ENCODE data around the gene CST9.
"Not testable (repeated sequence)": the region's sequence is repeated elsewhere in the genome, so short reads cannot be mapped to it uniquely, and the experiment has no call there.

Gene CST9

GRCh38 chr20:23637282-23638221 lies 31.8 kb upstream of the CST9 start, which contains the start of gene CST3:
Gene CST3 (minus strand): TSS chr20:23637955. CDS start chr20:23637862, 93 bp downstream.
- DNase-seq (ENCODE audit: low read depth in 1 of 2, low spot score in 1 of 2): no peak

DNA sequence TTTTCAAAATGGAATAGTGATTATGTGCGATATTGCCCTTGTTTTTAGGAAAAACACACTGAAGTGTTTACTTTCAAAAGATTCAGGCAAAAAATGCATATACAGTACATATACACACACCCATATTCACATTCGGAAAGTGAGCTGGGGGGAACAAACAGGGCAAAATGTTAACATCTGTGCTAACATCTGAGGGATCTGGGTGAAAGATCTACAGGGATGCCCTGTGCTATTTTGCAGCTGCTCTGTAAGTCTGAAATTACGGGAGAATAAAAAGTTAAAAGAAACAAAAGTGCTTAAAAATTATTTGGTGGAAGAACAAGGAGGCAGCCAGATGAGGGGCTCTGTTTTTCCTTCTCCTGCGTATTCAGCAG lies 31.2 kb upstream of the CST9 start:
- DNase-seq (ENCODE audit: low read depth in 1 of 2, low spot score in 1 of 2): no peak

GRCh38 chr20:23636182-23636907 lies 30.6 kb upstream of the CST9 start:
- DNase-seq (ENCODE audit: low read depth in 1 of 2, low spot score in 1 of 2): no peak

DNA sequence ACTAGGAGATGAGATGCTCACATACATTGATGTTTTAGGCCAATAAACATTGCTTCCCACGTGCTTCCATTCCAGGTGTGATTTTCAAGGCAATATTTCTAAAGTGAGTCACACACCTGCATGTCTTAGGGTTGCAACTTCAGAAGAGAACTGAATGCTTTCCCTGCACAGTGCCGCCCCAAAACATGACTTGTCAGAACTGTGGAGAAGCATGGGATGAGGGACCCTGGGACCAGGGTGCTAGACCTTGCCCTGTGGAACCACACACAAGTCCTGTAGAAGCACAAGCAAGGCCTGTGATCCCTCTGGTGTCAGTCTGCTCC lies 30.0 kb upstream of the CST9 start:
- DNase-seq (ENCODE audit: low read depth in 1 of 2, low spot score in 1 of 2): not testable (repeated sequence)

DNA sequence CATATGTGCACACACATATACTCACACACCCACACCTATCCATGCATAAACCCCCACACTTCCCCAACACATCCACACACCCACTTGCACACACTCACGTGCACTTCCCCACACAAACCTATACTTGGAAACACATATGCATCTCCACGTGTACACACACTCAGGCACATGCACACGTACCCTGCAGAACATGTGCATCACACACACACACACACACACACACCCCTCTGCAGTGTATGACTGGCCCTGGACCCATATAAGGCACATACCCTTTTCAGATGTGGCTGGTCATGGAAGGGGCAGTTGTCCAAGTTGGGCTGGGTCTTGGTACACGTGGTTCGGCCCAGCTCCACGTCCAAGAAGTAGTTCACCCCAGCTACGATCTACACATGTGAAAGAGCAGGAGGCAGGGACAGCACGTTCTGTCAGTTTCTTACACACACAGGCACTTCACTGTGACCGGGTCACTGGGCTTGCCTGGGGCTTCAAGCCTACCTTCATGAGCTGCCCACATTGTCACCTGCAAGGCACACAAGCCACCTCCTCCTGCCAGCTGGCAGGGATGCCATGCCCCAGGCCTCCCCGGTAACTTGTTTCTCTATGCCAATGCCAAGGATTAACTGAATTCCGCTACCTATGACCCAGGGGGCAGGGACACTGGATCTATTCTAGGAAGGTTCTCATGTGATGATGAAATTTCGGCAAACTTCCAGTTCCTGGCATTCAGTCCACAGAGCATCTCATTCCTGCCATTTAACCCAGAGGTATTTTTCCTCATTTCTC lies 29.5 kb upstream of the CST9 start:
- no peak for DNase-seq (ENCODE audit: low read depth in 1 of 2, low spot score in 1 of 2)

DNA sequence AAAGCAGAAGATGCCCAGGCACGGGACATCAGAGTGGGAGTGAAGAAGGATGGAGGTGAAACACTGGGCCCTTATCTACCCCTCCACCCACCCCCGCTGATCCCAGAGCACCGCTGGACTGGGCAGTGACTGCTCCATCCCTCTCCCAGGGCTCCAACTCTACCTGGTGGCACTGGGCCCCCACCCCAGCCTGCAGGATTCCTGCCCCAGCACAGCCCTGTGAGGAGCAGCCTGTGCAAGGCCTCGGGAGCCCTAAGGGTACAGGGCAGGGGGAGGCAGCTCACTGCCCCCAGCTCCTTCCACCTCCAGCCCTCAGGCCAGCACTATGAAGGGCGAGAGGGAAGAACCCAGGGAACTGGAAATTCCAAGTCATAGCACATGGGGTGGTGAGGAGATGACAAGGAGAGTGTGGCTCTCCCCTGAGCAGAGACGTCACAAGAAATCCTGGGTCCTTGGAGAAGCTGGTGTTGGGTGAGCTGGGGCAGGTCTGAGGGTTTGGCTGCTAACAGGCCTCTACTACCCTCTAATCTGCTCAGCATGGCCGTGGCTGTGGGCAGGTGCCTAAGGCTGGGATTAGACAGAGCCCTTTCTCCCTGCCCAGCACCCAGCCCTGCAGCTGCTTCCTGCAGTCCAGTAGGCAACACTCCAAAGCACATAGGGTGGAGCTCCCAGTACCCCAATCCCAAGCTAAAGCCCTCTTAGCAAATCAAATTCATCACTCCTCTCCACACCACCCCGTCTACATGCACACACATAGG lies 28.5 kb upstream of the CST9 start:
- DNase-seq (ENCODE audit: low read depth in 1 of 2, low spot score in 1 of 2): no peak

GRCh38 chr20:23632711-23633573 lies 27.2 kb upstream of the CST9 start:
- DNase-seq (ENCODE audit: low read depth in 1 of 2, low spot score in 1 of 2): no peak

DNA sequence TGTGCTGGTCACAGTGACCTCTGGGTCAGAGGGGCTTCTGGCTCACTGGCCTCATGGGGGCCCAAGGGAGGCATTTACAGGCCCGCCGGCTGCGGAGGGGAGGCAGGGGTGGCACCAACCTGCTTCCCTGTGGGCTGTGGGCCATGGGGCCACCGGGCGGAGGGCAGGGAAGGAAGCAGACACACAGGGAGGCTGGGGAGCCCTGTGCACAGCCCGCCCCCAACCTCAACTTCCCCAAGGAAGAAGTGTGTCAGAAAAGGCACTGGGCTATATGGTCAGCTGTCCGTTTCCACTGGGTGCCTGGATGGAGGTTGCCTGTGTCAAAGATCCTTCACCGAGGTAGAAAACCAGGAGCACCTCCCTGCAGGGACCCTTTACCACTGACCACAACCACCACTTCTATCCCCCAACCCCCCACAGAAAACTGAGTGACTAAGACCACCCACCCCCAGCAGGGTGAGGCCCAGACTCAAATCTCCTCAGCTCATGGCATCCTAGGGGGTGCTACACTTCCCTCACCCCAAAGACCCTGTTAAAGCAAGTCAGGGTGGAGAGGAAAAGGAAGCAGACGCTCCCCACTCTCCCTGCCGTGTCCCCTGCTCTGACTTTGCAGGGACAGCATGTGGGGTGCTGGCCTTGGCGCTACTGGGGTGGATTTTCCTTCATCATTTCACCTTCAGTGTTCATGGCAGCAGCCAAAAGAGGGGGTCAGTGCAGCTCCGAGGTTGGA lies 26.4 kb upstream of the CST9 start:
- no peak for DNase-seq (ENCODE audit: low read depth in 1 of 2, low spot score in 1 of 2)

GRCh38 chr20:23631226-23631822 lies 25.6 kb upstream of the CST9 start:
- no peak for DNase-seq (ENCODE audit: low read depth in 1 of 2, low spot score in 1 of 2)

- no peak for DNase-seq (ENCODE audit: low read depth in 1 of 2, low spot score in 1 of 2)
These were observed 24.7 kb upstream of the CST9 start for GRCh38 chr20:23630392-23630849.

DNA sequence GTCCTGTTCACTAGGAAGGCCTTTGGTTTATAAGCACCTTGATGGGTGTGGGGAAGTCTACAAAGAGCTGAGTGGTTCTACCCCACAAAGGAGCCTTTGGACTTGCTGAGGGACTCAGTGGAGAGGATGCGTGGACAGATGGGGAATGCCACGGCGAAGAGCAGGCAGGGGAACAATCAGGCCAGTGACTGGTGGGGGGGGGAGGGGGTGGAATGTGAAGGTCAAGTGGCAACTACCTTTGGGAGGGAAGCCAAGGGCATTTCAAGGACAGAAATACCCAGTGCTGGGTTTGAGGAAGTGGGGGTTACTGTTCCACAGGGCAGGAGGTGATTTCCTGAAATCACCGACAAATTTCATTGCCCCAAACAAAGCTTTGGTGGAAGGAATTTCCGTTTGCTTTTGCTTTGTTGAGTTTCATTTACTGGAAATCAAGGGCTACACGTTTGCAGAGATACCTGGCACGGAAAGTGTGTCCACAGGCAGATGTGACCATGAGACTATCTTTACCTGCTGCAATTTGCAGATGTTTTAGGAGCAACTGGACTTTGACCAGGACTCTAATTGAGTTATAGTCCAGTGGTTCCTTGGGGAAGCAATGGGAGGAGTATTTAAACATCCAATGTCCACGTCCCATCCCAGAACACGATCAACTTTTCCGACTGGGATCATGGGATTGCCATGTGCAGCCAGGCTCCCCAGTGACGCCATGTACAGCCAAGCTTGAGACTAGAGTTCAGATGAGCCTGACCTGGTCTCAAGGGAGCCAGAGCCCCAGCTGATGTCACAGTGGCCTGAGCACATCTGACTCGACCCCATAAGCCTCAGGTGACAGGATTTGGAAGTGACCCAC lies 24.1 kb upstream of the CST9 start:
- no peak for DNase-seq (ENCODE audit: low read depth in 1 of 2, low spot score in 1 of 2)

GRCh38 chr20:23629017-23629541 lies 23.4 kb upstream of the CST9 start:
- DNase-seq (ENCODE audit: low read depth in 1 of 2, low spot score in 1 of 2): no peak

GRCh38 chr20:23628402-23629016 lies 22.8 kb upstream of the CST9 start:
- DNase-seq (ENCODE audit: low read depth in 1 of 2, low spot score in 1 of 2): no peak

DNA sequence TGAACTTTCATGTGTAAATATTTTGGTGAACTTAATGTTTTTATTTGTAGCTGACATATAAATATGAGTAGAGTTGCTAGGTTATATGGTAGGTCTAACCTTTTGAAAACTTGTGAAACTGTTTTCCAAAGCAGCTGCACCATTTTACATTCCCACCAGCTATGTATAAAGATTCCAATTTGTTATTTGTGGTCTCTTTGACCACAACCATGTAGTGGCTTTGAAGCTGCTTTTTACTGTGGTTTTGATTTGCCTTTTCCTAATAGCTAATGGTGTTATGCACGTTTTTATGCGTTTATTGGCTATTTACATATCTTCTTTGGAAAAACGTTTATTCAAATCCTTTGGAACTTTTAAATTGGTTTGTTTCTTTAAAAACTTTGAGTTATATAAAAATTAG lies 21.8 kb upstream of the CST9 start:
- DNase-seq (ENCODE audit: low read depth in 1 of 2, low spot score in 1 of 2): no peak

GRCh38 chr20:23626040-23626620 lies 20.4 kb upstream of the CST9 start:
- no peak for DNase-seq (ENCODE audit: low read depth in 1 of 2, low spot score in 1 of 2)

DNA sequence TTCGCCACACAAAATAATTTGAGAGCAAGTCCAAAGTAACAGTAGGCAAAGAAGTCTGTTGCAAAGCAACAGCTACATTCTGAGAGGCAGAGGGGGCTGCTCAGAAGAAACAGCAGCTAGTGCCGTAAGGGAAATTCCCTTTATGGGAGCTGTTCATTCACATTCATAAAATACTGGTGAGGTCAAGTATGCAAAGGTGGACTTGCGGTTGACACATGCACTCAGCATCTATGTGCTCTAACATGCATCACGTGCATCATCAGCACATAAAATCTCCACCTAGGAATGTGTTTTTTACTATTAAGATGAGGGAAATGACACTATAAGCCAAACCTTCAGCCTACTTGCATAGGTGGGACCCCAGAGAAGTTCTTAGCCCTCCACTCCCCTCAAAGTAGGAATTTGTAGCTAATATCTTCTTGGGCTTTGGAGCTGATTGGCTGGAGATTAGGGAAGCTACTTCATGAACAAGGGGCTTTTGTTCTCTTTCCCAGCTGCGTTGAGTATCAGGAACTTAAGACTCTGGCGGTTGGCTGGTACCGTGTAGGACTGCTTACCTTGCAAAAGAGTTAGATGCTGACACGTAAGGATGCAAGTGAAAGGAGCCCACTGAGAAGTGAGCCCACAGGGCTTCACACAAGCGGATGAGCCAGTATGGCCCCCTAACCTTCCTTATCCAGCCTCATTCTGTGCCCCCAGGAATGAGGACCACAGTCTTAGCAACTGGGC lies 19.7 kb upstream of the CST9 start:
- DNase-seq (ENCODE audit: low read depth in 1 of 2, low spot score in 1 of 2): no peak

All from activated CD4-positive, alpha-beta T cell treated with anti-CD3 and anti-CD28 coated beads, Interleukin-2, amount 50 U/mL, for 24 hours (primary cell).